ENCODE results near the gene RASAL3. TPM values are rescaled to one million over a fixed set of nuclear protein-coding genes. Genes with fewer than 3 reads are reported as not detected.

The RASAL3 gene
- total and polyA plus RNA-seq, 2 donors (not counting 1 experiment from before 2014, with no cell fraction given), result not detected

GRCh38 chr19:15404780-15405211 lies 59.5 kb downstream of the RASAL3 start:
- no peaks in the 10 kb centered on the region for H4K20me1 ChIP-seq (ENCODE audit: control insufficient read depth, extremely low read depth, insufficient read depth, low read length)
- peaks cover 79% of the 10 kb centered on the region for H3K79me2 ChIP-seq (ENCODE audit: control insufficient read depth, insufficient read depth, low read length)
- H3K27ac ChIP-seq (ENCODE audit: insufficient read depth, low read length), result no peak overlapping the region
- no peak overlapping the region for H3K4me3 ChIP-seq (replicated peaks in 1 of 4; ENCODE audit: control extremely low read depth in 1 of 4, insufficient read depth in 1 of 4, low read depth in 3 of 4, low read length in 4 of 4)
- TF ChIP-seq EZH2 (IDR thresholded peaks at IDR 0.05; ENCODE audit: low read length, missing control alignments), result no peak
- TF ChIP-seq, protein P1, sequence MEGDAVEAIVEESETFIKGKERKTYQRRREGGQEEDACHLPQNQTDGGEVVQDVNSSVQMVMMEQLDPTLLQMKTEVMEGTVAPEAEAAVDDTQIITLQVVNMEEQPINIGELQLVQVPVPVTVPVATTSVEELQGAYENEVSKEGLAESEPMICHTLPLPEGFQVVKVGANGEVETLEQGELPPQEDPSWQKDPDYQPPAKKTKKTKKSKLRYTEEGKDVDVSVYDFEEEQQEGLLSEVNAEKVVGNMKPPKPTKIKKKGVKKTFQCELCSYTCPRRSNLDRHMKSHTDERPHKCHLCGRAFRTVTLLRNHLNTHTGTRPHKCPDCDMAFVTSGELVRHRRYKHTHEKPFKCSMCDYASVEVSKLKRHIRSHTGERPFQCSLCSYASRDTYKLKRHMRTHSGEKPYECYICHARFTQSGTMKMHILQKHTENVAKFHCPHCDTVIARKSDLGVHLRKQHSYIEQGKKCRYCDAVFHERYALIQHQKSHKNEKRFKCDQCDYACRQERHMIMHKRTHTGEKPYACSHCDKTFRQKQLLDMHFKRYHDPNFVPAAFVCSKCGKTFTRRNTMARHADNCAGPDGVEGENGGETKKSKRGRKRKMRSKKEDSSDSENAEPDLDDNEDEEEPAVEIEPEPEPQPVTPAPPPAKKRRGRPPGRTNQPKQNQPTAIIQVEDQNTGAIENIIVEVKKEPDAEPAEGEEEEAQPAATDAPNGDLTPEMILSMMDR (conservative IDR thresholded peaks at IDR 0.05 in 1 of 2, IDR thresholded peaks at IDR 0.05 in 1 of 2; ENCODE audit: low read depth in 1 of 2, low read length in 2 of 2), result no peak
- peaks cover 17% of the 10 kb centered on the region for H3K36me3 ChIP-seq (ENCODE audit: control insufficient read depth, insufficient read depth, low read length)
- no peak overlapping the region for H3K4me2 ChIP-seq (ENCODE audit: extremely low read depth, insufficient read depth, low read length)
- H3K4me1 ChIP-seq (ENCODE audit: control insufficient read depth, extremely low read depth, insufficient read depth, low read length), result peaks cover 2% of the 10 kb centered on the region
- no peak overlapping the region for H2AFZ ChIP-seq (ENCODE audit: low read length)
- H3K9ac ChIP-seq (ENCODE audit: insufficient read depth, low read length), result no peak overlapping the region
- no peak for DNase-seq (ENCODE audit: low read depth in 2 of 2)
- H3K27me3 ChIP-seq (ENCODE audit: control insufficient read depth, insufficient read depth, low read length), result no peaks in the 10 kb centered on the region
- H3K9me3 ChIP-seq (ENCODE audit: control insufficient read depth, insufficient read depth, low read depth, low read length), result no peaks in the 10 kb centered on the region

- no peak overlapping the region for H3K9ac ChIP-seq (ENCODE audit: insufficient read depth, low read length)
- H3K27ac ChIP-seq (ENCODE audit: insufficient read depth, low read length), result no peak overlapping the region
- H3K79me2 ChIP-seq (ENCODE audit: control insufficient read depth, insufficient read depth, low read length), result peaks cover 74% of the 10 kb centered on the region
- peaks cover 23% of the 10 kb centered on the region for H3K36me3 ChIP-seq (ENCODE audit: control insufficient read depth, insufficient read depth, low read length)
- no peak for TF ChIP-seq EZH2 (IDR thresholded peaks at IDR 0.05; ENCODE audit: low read length, missing control alignments)
- TF ChIP-seq, protein P1 (conservative IDR thresholded peaks at IDR 0.05 in 1 of 2, IDR thresholded peaks at IDR 0.05 in 1 of 2; ENCODE audit: low read depth in 1 of 2, low read length in 2 of 2), result no peak
- DNase-seq (ENCODE audit: low read depth in 2 of 2), result no peak
- no peaks in the 10 kb centered on the region for H3K9me3 ChIP-seq (ENCODE audit: control insufficient read depth, insufficient read depth, low read depth, low read length)
- H4K20me1 ChIP-seq (ENCODE audit: control insufficient read depth, extremely low read depth, insufficient read depth, low read length), result no peaks in the 10 kb centered on the region
- H3K4me3 ChIP-seq (replicated peaks in 1 of 4; ENCODE audit: control extremely low read depth in 1 of 4, insufficient read depth in 1 of 4, low read depth in 3 of 4, low read length in 4 of 4), result no peak overlapping the region
- no peak overlapping the region for H3K4me2 ChIP-seq (ENCODE audit: extremely low read depth, insufficient read depth, low read length)
- H3K4me1 ChIP-seq (ENCODE audit: control insufficient read depth, extremely low read depth, insufficient read depth, low read length), result peaks cover 2% of the 10 kb centered on the region
- H2AFZ ChIP-seq (ENCODE audit: low read length), result no peak overlapping the region
- H3K27me3 ChIP-seq (ENCODE audit: control insufficient read depth, insufficient read depth, low read length), result no peaks in the 10 kb centered on the region
Measured at GRCh38 chr19:15404097-15404779, 60.1 kb downstream of the RASAL3 start.

- peaks cover 2% of the 10 kb centered on the region for H3K4me1 ChIP-seq (ENCODE audit: control insufficient read depth, extremely low read depth, insufficient read depth, low read length)
- no peak overlapping the region for H3K4me2 ChIP-seq (ENCODE audit: extremely low read depth, insufficient read depth, low read length)
- DNase-seq (ENCODE audit: low read depth in 2 of 2), result no peak
- TF ChIP-seq, protein P1 (conservative IDR thresholded peaks at IDR 0.05 in 1 of 2, IDR thresholded peaks at IDR 0.05 in 1 of 2; ENCODE audit: low read depth in 1 of 2, low read length in 2 of 2), result no peak
- TF ChIP-seq EZH2 (IDR thresholded peaks at IDR 0.05; ENCODE audit: low read length, missing control alignments), result no peak
- no peak overlapping the region for H2AFZ ChIP-seq (ENCODE audit: low read length)
- no peak overlapping the region for H3K27ac ChIP-seq (ENCODE audit: insufficient read depth, low read length)
- no peaks in the 10 kb centered on the region for H3K27me3 ChIP-seq (ENCODE audit: control insufficient read depth, insufficient read depth, low read length)
- H3K36me3 ChIP-seq (ENCODE audit: control insufficient read depth, insufficient read depth, low read length), result peaks cover 31% of the 10 kb centered on the region
- no peak overlapping the region for H3K4me3 ChIP-seq (replicated peaks in 1 of 4; ENCODE audit: control extremely low read depth in 1 of 4, insufficient read depth in 1 of 4, low read depth in 3 of 4, low read length in 4 of 4)
- no peak overlapping the region for H3K9ac ChIP-seq (ENCODE audit: insufficient read depth, low read length)
- H4K20me1 ChIP-seq (ENCODE audit: control insufficient read depth, extremely low read depth, insufficient read depth, low read length), result no peaks in the 10 kb centered on the region
- H3K9me3 ChIP-seq (ENCODE audit: control insufficient read depth, insufficient read depth, low read depth, low read length), result no peaks in the 10 kb centered on the region
- H3K79me2 ChIP-seq (ENCODE audit: control insufficient read depth, insufficient read depth, low read length), result peaks cover 67% of the 10 kb centered on the region
Measured at GRCh38 chr19:15403151-15403531, 61.2 kb downstream of the RASAL3 start.

All from fibroblast of lung (primary cell).